Endothelial cell of umbilical vein (primary cell): ENCODE measurements around the gene POLR3C. TPM values are rescaled to one million over a fixed set of nuclear protein-coding genes. Genes with fewer than 3 reads are reported as not detected.

Experiments used
- BruUV-seq: library from RNA; stranded (reverse); fragments of 400-500 nt; replicated peaks from 2 replicates; lab custom pipeline; 2021; lab: Mats Ljungman, UMichigan
- CTCF ChIA-PET: fragments of 300-600, 350-600 bp; sonication (Branson Sonifier 250); formaldehyde crosslinking; loops from one replicate; lab custom pipeline; 2021; ENCODE audit warnings: antibody characterized with exemption, inconsistent platforms; lab: Charles Lee
- POLR2A ChIA-PET: fragments of 300-600, 350-600 bp; sonication (Branson Sonifier 250); formaldehyde crosslinking; loops from one replicate; lab custom pipeline; 2021; ENCODE audit warnings: antibody characterized with exemption, inconsistent platforms; lab: Charles Lee
- DNase-seq: peaks from one replicate; pipeline ENCODE4 v3.0.0-alpha.2; 2011; ENCODE audit warnings: low read depth, low spot score
- FAIRE-seq: peaks from 2 replicates; lab custom pipeline; 2011; peaks lifted over from hg19 to GRCh38; lab: Jason Lieb, UNC
- H2AFZ ChIP-seq: 2 replicates; pipeline ENCODE4 v1.6.0; 2012; ENCODE audit warnings: low read depth, low read length, control low read depth, inconsistent platforms
- H3K27ac ChIP-seq: 2 replicates; pipeline ENCODE4 v1.5.1; 2011; ENCODE audit warnings: low read depth, mild to moderate bottlenecking, control low read depth, low read length, moderate library complexity; ENCODE audit not compliant: insufficient read depth
- H3K27me3 ChIP-seq, 2 experiments: 2 replicates each; pipeline versions ENCODE4 v1.6.0 to v1.6.1; 2011; ENCODE audit warnings: low read length in 2 of 2, mixed read lengths in 1 of 2; ENCODE audit not compliant: control insufficient read depth in 2 of 2, insufficient read depth in 2 of 2
- H3K36me3 ChIP-seq, 2 experiments: 2 replicates in 1 of 2; 3 replicates in 1 of 2; pipeline ENCODE4 v1.5.1; 2011; ENCODE audit warnings: low read length in 2 of 2, mild to moderate bottlenecking in 1 of 2, moderate library complexity in 1 of 2; ENCODE audit not compliant: control insufficient read depth in 2 of 2, insufficient read depth in 2 of 2; ENCODE audit errors: extremely low read depth in 1 of 2
- H3K4me1 ChIP-seq: 3 replicates; pipeline ENCODE4 v1.5.1; 2011; ENCODE audit warnings: mild to moderate bottlenecking, low read length; ENCODE audit not compliant: control insufficient read depth, insufficient read depth; ENCODE audit errors: extremely low read depth
- H3K4me2 ChIP-seq: 2 replicates; pipeline ENCODE4 v1.6.1; 2011; ENCODE audit warnings: low read length, control low read depth, mixed read lengths; ENCODE audit not compliant: insufficient read depth
- H3K4me3 ChIP-seq, 3 experiments: fragments of 200-600 bp in 1 of 3; sonication (generic), shearing (Covaris generic) in 1 of 3; replicated peaks in 1 of 3; 2 replicates each; pipeline ENCODE4 v1.5.1; 2011 to 2016; ENCODE audit warnings: control low read depth in 3 of 3, low read length in 3 of 3, mild to moderate bottlenecking in 2 of 3, inconsistent platforms in 1 of 3, low read depth in 1 of 3, moderate library complexity in 1 of 3; ENCODE audit not compliant: insufficient read depth in 1 of 3
- H3K79me2 ChIP-seq: 2 replicates; pipeline ENCODE4 v1.6.0; 2012; ENCODE audit warnings: low read length, inconsistent platforms; ENCODE audit not compliant: control insufficient read depth, insufficient read depth
- H3K9ac ChIP-seq: replicated peaks from 2 replicates; pipeline ENCODE3; 2011; ENCODE audit warnings: low read length, control low read depth; ENCODE audit not compliant: insufficient read depth; ENCODE audit errors: extremely low read depth
- H3K9me1 ChIP-seq: replicated peaks from 3 replicates; pipeline ENCODE4 v1.6.0; 2011; ENCODE audit warnings: mild to moderate bottlenecking, low read length; ENCODE audit not compliant: control insufficient read depth, insufficient read depth; ENCODE audit errors: extremely low read depth
- H3K9me3 ChIP-seq: replicated peaks from 2 replicates; pipeline ENCODE4 v1.5.1; 2012; ENCODE audit warnings: low read length, inconsistent platforms; ENCODE audit not compliant: control insufficient read depth, insufficient read depth
- H4K20me1 ChIP-seq: replicated peaks from 2 replicates; pipeline ENCODE3; 2011; ENCODE audit warnings: mild to moderate bottlenecking, low read length; ENCODE audit not compliant: control insufficient read depth, insufficient read depth; ENCODE audit errors: extremely low read depth
- EZH2 ChIP-seq: IDR thresholded peaks from 2 replicates; pipeline ENCODE4 v1.6.1; 2012; ENCODE audit warnings: borderline replicate concordance, low read depth, mild to moderate bottlenecking, moderate library complexity, low read length, inconsistent platforms; ENCODE audit not compliant: severe bottlenecking
- FOS ChIP-seq: IDR thresholded peaks from 2 replicates; pipeline ENCODE4 v1.6.1; 2011; ENCODE audit warnings: mild to moderate bottlenecking, low read length, moderate library complexity, borderline replicate concordance; ENCODE audit not compliant: insufficient read depth
- GATA2 ChIP-seq: IDR thresholded peaks from 2 replicates; pipeline ENCODE4 v1.7.0; 2011; ENCODE audit warnings: low read depth, mild to moderate bottlenecking, moderate library complexity, mixed read lengths, low read length; ENCODE audit not compliant: insufficient read length, insufficient read depth
- JUN ChIP-seq: IDR thresholded peaks from 2 replicates; pipeline ENCODE4 v1.6.1; 2011; ENCODE audit warnings: borderline replicate concordance, low read depth; ENCODE audit not compliant: insufficient read length, insufficient read depth
- MYC ChIP-seq: IDR thresholded peaks from one replicate; pipeline ENCODE4 v1.6.1; 2011; ENCODE audit warnings: mild to moderate bottlenecking, low read depth, low read length
- POLR2AphosphoS5 ChIP-seq: IDR thresholded peaks from 2 replicates; pipeline ENCODE4 v1.6.1; 2012; ENCODE audit warnings: low read depth, mild to moderate bottlenecking, control low read depth, low read length, moderate library complexity; ENCODE audit not compliant: insufficient read depth
- dilution Hi-C: fragments of 300-500 bp; cut with MboI; formaldehyde crosslinking; loops from one replicate; pipeline ENCODE4 v1.15.0; 2019; ENCODE audit warnings: low sequenced_read_pairs; ENCODE audit not compliant: extremely low pct_ligation_motif_present
- intact Hi-C: fragments of 100-400 bp; cut with micrococcal nuclease; formaldehyde crosslinking; loops from one replicate; pipeline ENCODE4 v1.10.0; 2022
- polyA plus RNA-seq, 4 experiments: library from polyadenylated mRNA; depleted of rRNA in 3 of 4; stranded (reverse) in 3 of 4; unstranded in 1 of 4; fragments of >200 nt; gene quantifications; 2 replicates each; pipeline versions ENCODE4 v1.2.1 to v1.2.3, GENCODE V29; 2011 to 2012; ENCODE audit warnings: missing spikeins in 1 of 4
- total RNA-seq: library from RNA; stranded (reverse); gene quantifications from 2 replicates; pipeline ENCODE4 v1.2.3, GENCODE V29; 2021

The POLR3C gene
- total and polyA plus RNA-seq, 2 donors (not counting 3 experiments of a cell fraction or from before 2014, with no cell fraction given): 28.4 to 30.4 TPM

GRCh38 chr1:145792484-145792883 is 31.5 kb upstream of the POLR3C start:
- dilution Hi-C loops: no loop called here
- Histone ChIP-seq H3K4me2 (no peak overlapping the region), H3K36me3 (peaks cover 2 to 5% of the 10 kb centered on the region in 2 experiments), H3K4me1 (no peaks in the 10 kb centered on the region), H3K9me1 (no peaks in the 10 kb centered on the region), H3K9ac (no peak overlapping the region), H3K27me3 (no peaks in the 10 kb centered on the region), H4K20me1 (peaks cover 3% of the 10 kb centered on the region), H3K4me3 (no peak overlapping the region), H2AFZ (no peak overlapping the region), H3K27ac (no peak overlapping the region), H3K79me2 (peaks cover 21% of the 10 kb centered on the region), H3K9me3 (peaks cover 5% of the 10 kb centered on the region)
- POLR2A ChIA-PET: no interaction called here
- CTCF ChIA-PET: interaction anchor here (2.2 to 4.0 kb wide), 2 partner anchors 11 to 14 kb away, joined by 6 to 19 read pairs; no protein-coding TSS in a partner anchor
- FAIRE-seq: no peak
- TF ChIP-seq POLR2AphosphoS5 (no peak), MYC (no peak)
- no peak for DNase-seq
- intact Hi-C loops: no loop called here
- BruUV-seq: no TSS peak

- Histone ChIP-seq H3K4me3 (no peak overlapping the region), H3K4me1 (no peaks in the 10 kb centered on the region), H2AFZ (no peak overlapping the region), H3K27ac (no peak overlapping the region), H3K9ac (no peak overlapping the region), H3K9me3 (peaks cover 5% of the 10 kb centered on the region), H3K36me3 (peaks cover 0 to 2% of the 10 kb centered on the region in 2 experiments), H3K9me1 (no peaks in the 10 kb centered on the region), H3K4me2 (no peak overlapping the region), H4K20me1 (peaks cover 3% of the 10 kb centered on the region), H3K79me2 (peaks cover 32% of the 10 kb centered on the region), H3K27me3 (no peaks in the 10 kb centered on the region)
- FAIRE-seq (no peak), DNase-seq (no peak)
- ChIA-PET CTCF (interaction anchor here (1.2 to 1.7 kb wide), 3 partner anchors 9 to 30 kb away, joined by 3 to 5 read pairs (median 4); no protein-coding TSS in a partner anchor), POLR2A (no interaction called here)
- intact Hi-C loops (no loop called here), dilution Hi-C loops (no loop called here)
- TF ChIP-seq GATA2 (no peak), FOS (no peak), EZH2 (no peak), MYC (no peak), JUN (no peak)
- BruUV-seq: no TSS peak
Measured at GRCh38 chr1:145795257-145795881, 28.6 kb upstream of the POLR3C start.
